ENCODE measurements around the gene BNC1.

Gene BNC1

DNA sequence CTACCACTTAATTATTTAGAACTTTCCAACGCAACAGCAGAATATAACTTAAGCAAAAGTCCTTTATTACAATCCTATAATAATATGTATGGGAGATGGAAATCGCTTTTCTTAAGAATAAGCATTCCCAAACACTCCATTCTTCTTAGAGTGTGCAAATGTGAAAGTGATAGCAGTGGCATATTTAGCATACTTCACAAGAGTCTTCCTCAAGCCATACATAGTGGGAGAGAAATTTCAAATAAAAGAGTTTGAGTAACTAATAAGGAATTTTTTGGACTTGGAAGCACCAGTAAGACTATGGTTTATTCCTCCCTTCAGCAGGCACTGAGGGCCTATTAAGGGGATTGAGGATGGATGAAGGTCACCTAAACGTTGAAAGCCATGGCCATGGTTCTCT is 22.1 kb upstream of the BNC1 start:
- H3K4me3 ChIP-seq (ENCODE audit: low read length), result no peak overlapping the region
- no peak for TF ChIP-seq CTCF (conservative IDR thresholded peaks at IDR 0.05; ENCODE audit: low read depth, low read length)
- no peak for DNase-seq (ENCODE audit: low read depth)

- no peak for DNase-seq (ENCODE audit: low read depth)
- TF ChIP-seq CTCF (conservative IDR thresholded peaks at IDR 0.05; ENCODE audit: low read depth, low read length), result no peak
- peak overlapping the region; percentile 12 for H3K4me3 ChIP-seq (ENCODE audit: low read length)
These were observed 21.3 kb upstream of the BNC1 start for GRCh38 chr15:83305704-83306291.

GRCh38 chr15:83304861-83305703 is 20.6 kb upstream of the BNC1 start:
- no peak for DNase-seq (ENCODE audit: low read depth)

GRCh38 chr15:83303535-83303934 is 19.1 kb upstream of the BNC1 start:
- no peak for DNase-seq (ENCODE audit: low read depth)
- TF ChIP-seq CTCF (conservative IDR thresholded peaks at IDR 0.05; ENCODE audit: low read depth, low read length), result no peak
- no peak overlapping the region for H3K4me3 ChIP-seq (ENCODE audit: low read length)

More at GRCh38 chr15:83304861-83305703, 20.6 kb upstream of the BNC1 start:
- no peak for TF ChIP-seq CTCF (conservative IDR thresholded peaks at IDR 0.05; ENCODE audit: low read depth, low read length)
- H3K4me3 ChIP-seq (ENCODE audit: low read length), result no peak overlapping the region

- TF ChIP-seq CTCF (conservative IDR thresholded peaks at IDR 0.05; ENCODE audit: low read depth, low read length), result no peak
- no peak for DNase-seq (ENCODE audit: low read depth)
- H3K4me3 ChIP-seq (ENCODE audit: low read length), result no peak overlapping the region
These were observed 16.4 kb upstream of the BNC1 start for GRCh38 chr15:83300826-83301225.

GRCh38 chr15:83299462-83299861 is 15.0 kb upstream of the BNC1 start:
- no peak for TF ChIP-seq CTCF (conservative IDR thresholded peaks at IDR 0.05; ENCODE audit: low read depth, low read length)
- no peak overlapping the region for H3K4me3 ChIP-seq (ENCODE audit: low read length)
- no peak for DNase-seq (ENCODE audit: low read depth)

DNA sequence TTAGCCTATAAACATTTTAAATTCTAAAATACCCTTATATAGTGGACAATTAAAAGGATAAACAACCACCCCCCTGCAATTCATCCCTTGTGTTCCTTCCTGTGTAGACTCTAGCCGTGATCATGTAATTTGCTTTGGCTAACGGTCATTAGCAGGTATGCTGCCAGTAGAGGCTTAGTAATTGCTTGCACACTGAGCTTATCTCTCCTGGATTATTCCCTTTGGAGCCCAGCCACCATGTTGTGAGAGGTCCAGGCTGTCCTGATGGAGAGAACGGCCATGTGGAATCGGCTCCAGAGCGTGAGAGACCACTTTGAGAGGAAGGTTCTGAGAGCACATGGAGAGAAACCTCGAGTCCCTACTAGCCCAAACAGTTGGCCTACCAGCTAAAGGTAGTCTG is 11.0 kb upstream of the BNC1 start:
- H3K4me3 ChIP-seq (ENCODE audit: low read length), result no peak overlapping the region
- DNase-seq (ENCODE audit: low read depth), result no peak
- no peak for TF ChIP-seq CTCF (conservative IDR thresholded peaks at IDR 0.05; ENCODE audit: low read depth, low read length)
